AML-193 (cell line): Measurements from ENCODE around the gene ADRA2B.

Experiments
- DNase-seq, 2 experiments: peaks; one replicate each; lab custom pipeline; 2025; lab: John Stamatoyannopoulos, UW

ADRA2B gene

DNA sequence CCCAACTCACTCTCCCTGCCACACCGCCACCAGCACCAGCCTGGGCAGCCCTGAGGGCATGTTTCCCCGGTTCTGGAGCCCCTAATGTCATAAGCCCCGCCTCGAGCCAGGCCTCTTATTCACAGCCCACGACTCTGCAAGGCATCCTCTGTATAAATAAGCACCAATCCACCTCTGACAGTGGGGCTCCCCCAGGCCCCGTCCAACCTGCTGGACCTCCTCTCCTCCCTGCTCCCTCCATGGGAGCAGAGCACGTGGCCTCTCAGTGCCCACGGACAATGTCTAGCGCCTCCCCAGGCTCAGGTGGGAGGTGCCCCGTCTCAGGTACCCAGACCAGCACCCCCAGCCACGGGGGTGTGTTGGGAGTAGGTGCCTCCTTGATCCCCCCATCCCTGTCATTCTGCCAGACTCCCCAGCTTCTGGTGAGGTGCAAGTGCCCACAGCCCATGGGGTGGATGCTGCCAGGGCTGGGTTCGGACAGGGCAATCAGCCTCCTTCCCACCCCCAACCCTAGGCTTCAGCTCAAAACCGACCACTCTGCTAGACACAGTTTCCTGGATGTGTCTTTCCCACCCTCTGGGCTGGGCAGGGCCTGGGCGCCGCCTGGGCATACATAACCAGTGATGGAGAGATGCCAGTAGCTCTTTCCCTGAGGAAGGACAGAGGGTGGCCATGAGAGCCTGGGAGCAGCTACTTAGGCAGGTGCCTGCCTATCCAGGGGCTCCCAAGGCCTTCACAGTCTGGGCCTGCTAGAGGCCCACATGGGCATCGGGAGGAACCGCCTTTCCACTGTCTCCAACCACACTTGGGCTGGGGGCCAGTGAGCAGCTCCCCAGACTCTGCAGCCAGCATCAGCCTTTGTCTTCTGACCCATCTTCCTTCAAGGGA is 1.6 kb upstream of the ADRA2B start:
- no peak for DNase-seq

DNA sequence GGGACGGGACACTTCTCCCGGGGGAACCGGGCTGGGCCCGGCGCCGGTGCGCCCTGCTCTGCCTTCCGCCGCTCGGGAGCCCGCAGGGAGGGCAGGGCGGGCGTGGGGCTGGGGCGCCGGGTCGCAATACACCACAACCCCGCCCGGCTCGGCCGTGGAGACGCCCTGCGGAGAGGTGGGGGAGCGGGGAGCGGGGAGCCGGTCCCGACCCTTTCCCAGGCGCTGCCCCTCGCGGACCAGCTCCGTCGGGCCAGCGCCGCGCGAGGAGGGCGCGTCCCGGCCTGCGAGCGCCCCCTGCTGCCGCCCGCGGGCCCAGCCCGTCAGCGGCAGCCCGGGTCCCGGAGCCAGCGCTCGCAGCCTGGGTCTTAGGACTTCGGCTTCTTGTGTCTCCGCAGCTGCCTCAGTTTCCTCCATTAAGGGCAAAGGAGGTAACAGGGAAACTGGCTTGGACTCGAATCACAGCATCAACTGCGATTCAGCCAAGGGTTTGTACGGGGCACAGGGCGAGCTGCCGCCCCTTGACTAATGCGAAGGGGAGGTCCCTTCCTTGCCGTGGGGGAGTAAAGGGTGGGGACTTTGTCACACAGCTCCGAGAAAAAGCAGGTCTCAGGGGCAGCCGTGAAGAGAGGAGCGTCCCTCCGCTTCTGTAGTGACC is 635 bp upstream of the ADRA2B start:
- peak in 1 of 2 experiments; percentile 10 for DNase-seq

DNA sequence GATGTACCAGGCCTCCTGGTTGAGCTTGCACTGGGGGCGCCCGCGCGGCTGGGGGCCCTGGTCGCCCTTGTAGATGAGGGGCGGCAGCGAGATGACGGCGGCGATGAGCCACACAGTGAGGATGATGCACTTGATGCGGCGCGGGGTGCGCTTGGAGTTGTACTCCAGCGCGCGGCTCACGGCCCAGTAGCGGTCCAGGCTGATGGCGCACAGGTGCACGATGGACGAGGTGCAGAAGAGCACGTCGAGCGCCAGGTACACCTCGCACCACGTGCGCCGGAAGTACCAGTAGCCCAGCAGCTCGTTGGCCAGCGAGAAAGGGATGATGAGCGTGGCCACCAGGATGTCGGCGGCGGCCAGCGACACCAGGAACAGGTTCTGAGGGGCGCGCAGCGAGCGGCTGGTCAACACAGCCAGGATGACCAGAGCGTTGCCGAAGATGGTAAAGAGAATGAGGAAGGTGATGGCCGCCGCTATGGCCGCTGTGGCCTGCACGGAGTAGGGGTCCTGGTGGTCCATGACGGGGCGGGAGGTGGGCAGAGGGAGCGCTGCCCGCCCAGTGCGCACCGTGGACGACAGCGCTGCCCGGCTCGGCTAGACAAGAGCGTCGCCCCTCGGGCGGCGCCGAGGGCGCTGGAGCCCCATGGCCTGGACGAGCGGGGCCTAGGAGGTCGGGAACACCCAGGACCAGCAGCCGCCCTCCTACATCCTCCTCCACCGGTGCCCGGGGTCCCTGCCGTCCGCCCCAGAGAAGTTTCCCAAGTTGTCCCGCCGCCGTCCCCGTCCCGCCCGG is 544 bp downstream of the ADRA2B start:
- DNase-seq: no peak

DNA sequence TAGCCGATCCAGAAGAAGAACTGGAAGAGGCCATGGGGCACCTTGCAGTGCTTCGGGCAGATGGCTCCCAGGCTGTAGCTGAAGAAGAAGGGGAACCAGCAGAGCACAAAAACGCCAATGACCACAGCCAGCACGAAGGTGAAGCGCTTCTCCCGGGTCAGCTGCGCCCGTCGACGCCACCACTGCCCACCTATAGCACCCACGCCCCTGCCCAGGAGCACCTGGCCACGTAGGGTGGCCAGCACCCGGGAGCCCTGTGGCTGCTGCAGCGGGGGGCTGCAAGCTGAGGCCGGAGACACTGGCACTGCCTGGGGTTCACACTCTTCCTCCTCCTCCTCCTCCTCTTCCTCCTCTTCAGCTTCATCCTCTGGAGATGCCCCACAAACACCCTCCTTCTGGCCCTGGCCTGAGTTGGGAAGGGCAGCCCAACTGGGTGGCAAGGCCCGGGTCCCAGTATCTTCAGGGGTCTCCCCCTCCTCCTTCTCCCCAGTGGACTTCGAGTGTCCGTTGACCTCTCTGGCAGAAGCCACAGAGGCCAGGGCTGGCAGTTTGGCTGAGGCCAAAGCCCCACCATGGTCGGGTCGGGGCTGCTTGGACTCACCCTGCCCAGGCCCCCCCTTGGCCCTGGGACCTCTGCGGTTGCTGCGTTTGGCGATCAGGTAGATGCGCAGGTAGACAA is 1.3 kb downstream of the ADRA2B start:
- DNase-seq: no peak

DNA sequence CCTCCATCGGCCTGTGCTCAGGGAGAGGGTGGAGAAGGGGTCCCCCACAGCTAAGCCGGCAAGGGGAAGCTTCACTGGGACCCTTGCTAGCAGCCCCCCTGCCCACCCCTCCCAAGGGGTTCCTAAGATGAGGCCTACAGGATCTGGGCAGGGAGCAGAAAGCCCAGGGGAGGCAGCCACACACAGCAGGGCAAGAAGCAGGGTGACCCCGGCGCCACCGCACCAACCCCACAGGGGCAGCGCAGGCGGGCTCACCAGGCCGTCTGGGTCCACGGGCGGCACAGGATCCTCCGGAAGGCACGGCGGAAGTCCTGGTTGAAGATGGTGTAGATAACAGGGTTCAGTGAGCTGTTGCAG is 1.8 kb downstream of the ADRA2B start:
- DNase-seq: no peak

DNA sequence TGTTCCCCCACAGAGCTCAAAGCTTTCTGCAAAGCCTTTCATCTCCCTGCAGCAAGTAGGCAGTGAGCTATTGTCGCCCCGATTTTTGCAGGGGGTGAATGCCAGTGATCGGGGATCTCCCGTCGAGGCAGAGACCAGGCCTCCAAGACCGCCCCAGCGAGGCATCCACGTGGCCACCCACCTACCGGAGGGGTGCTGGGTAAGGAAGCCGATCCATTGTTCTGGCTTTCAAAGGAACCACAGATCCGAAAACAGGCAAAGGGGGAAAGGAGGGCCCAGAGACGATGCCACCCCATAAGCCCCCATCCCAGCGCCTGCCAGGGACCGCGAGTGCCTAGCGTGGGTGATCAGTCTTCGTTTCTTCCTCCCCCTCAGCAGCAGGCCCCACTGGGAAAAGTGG is 2.4 kb downstream of the ADRA2B start:
- no peak for DNase-seq

DNA sequence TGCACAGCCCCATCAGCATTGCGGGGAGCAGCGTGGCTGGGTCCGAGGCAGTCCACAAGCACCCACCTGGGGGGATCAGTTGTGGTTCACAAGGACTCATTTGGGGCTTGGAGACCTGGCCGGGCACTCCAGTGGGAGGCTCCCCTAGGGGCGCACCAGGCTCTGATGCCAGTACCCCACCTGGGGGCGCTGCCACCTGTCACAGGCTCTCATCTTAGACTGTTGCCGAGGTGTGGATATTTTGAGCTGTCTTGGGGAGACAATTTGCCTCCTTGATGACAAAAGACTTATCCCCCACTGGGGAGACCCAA is 3.0 kb downstream of the ADRA2B start:
- no peak for DNase-seq

DNA sequence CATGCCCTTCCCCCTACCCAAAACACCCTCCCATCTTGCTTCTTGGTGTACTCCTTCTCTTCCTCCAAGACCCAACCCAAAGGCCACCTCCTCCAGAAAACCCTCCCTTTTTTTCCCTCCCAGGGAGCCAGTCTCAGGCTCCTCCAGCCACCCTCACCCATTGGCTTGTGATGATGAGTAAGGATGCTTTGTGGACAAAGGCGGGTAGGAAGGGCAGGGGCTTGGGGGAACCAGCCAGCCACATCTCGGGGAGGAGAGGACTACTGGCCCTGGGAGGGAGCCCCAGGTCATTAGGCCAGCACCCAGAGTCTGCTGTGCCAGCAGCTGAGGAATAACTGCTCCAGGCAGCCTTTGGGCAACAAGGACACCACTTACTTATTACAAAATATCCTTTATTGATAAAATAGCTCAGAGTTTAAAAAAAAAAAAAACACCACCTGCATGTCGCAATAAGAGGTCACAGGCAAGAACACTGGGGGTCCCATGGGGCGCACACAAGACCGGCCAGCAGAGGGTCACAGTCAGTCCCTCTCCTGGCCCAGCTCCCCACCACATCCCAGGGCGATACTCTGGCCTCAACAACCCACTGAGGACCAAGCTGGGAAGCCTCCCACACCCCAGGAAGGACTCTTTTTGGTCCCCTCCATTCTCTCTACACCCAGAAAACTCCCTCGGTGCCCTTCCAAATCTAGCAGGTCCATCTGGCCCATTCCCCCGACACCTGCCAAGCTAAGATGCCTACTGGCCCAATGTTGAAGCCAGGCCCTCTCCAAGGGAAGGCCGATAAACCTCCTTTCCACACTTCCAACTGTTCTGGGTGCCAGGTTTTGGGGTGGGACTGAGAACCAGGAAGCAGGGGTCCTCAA is 3.6 kb downstream of the ADRA2B start:
- no peak for DNase-seq

DNA sequence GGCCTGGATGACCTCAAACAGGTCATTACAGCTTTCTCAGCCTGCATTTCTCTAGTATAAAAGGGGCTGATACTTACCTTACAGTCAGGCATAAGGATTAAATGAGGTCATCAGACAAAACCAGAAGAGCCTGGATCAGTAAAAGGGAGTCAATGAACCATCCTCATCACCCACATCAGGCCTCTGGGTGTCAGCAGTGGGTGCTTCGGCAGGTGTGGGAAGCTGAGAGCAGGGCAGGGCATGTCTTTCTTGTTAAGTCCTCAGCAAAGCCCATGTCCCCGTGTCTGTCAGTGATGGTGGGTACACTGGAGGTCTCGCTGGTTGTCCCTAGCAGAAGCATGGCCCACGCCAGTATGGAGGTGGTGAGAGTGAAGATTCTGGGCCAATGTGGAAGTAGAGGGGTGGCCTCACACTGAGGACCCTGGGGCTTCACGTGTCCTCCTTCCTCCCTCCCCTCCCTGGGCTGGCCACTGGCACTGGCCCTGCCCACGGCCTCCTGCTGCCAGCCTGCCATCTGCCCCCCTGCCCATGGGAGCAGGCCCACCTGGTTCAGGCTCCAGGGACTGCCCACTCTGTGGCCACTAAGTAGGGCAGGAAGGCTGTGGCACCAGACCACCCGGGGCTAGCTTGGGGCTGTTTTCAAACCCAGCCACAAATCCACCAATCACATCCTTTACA is 4.4 kb downstream of the ADRA2B start:
- no peak for DNase-seq

DNA sequence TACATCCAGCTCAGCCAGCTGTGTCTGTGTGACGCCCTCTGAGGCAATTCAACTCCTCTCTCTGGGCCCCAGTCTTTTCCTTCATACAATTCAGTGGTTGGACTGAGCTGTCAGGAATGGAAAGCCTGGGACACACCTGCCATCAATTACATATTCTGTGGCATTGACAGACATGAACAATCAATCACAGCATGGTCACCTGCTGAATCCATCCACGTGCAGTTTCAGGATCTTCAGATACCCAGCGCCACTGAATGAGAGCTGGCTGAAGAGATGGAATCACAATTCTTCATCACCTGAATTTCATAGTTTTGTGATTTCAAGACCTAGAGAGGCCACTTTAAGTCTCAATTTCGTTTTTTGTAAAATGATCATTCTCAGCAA is 5.1 kb downstream of the ADRA2B start:
- no peak for DNase-seq

DNA sequence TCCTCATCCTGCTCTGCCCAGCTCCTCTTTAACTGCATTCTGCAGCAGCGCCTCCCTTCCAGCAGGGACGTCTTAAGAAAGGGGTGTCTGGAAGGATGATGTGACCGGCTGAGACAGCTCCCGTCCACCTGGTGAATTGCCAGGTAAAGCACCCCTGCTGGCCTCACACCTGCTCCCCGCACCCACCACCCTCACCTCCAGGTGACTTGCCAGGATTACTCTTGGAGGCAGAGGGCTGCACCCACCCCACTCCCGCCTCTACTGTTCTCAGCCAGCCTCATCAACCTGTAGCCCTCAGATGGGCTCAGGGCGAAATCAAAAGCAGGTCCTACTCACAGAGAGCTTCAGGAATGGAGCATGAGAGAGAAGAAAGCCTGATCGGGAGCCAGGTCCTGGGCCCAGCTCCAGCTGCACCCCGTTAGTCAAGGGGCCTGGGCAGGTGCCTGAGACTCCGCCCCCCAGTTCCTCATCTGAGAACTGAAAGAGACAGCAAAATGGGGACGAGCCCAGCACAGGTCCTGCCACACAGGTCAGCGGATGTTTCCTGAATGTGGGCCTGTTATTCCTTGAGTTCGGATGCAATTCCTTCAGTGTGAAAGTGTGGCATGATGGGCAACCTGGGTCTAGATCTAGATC is 5.6 kb downstream of the ADRA2B start:
- no peak for DNase-seq

DNA sequence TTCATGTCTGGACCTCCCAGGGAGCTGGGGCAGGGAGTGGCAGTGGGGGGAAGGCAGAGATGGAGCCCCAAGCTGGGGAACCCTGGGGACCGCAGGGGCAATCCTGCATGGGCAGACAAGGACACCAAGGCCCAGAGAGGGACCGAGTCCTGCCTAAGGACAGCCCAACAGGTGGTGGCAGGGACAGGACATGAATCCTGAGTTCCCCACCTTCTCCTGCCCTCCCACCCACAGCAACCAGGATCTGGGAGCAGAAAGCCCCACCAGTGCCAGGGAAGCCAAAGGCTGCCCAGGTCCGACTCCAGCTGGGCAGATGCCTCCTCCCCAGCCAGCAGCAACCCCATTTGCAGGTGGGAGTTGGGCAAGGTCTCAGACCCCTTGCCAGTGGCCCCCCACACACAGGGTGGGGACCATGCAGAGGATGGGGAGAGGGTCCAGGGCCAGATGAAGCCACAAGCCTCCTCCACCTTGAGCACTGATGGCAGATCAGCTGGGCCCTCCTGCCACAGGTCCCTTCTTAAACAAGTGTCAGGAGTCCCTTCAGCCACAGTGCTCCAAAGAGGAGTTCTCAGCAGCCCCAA is 6.3 kb downstream of the ADRA2B start:
- no peak for DNase-seq

DNA sequence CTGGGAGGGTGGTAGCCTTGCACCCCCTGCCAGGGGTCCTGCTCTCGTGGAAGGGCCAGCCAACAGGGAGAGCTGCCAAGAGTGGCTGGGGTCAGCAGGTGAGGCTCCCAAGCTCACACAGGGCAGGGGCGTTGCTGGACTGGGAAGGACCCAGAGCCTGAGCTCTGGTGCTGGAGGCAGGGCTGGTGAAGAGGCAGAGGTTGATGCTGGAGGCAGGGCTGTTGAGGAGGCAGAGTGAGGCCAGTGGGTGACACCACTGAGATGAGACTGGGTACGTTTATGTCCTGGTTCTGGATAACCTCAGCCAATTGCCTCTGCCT is 7.0 kb downstream of the ADRA2B start:
- DNase-seq: no peak

DNA sequence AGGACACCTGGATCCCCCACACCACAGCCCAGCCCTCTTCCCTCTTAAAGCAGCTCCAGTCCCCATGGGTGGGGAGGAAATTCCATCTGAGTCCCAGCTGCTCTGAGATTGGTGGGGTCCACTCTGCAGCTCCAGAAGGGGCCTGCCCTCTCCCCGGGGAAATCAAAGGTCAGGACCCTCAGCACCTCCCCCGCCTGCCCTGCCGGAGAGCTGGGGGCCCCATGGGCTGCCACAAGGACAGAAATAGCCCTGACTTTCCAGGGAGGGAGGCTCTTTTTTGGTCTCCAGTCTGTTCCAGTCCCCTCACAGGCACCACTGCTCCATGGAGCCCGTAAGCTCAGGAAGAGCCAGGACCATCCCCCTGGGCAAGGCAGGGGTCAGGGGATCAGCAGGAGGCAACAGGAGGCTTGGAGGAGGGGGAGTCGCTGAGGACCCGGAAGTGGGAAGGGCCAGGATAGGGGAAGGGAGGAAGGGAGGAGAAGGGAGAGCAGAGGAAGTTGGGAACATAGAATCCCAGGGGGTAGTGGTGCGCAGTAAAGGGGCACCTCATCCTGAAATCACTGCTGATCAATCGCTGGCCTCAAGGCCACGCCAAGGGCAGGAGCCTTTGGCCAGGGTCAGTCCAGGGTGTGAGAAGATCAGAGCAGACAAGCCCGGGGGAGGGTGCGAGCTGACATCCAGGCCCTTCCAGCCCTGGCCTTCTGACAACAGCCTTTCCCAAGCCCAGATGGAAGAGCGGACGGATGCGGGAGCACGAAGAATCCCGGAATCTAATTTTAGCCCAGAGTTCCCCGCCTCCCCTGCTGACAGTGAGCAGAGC is 7.6 kb downstream of the ADRA2B start:
- no peak for DNase-seq

DNA sequence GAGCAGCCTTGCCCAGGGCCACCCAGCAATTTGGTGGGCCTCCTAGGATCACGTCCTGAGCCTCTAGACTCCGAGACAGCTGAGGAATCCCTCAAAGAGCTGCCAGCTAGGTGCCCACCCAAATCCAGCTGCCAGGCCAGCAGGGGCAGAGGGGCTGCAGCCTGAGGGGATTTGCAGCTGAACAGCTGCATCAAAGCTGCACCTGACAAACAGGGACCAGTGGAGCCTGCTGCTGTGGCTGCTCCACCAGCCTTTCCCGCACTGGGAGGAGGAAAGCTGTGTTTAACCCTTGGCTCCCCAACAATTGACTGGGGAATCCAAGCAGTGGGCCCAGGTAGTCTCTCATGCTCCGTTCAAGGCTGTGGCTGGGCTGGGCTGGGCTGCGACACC is 8.2 kb downstream of the ADRA2B start:
- no peak for DNase-seq

DNA sequence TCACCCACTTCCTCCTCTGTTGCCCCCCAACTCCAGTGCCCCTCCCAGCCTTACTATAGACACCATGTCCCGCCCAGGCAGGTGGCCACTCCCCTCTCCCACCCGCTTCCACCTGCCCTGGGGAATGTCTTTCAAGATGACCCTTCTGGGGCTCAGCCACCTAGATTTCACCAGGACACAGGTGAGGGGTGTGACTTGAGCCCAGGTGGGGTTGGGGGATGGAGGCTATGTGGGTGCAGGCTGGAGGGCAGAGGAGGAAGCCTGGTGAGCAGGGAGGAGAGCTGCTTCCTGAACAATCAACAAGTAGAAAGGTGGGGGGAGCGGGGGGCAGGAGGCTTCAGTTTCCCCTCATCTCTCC is 8.7 kb downstream of the ADRA2B start:
- no peak for DNase-seq

DNA sequence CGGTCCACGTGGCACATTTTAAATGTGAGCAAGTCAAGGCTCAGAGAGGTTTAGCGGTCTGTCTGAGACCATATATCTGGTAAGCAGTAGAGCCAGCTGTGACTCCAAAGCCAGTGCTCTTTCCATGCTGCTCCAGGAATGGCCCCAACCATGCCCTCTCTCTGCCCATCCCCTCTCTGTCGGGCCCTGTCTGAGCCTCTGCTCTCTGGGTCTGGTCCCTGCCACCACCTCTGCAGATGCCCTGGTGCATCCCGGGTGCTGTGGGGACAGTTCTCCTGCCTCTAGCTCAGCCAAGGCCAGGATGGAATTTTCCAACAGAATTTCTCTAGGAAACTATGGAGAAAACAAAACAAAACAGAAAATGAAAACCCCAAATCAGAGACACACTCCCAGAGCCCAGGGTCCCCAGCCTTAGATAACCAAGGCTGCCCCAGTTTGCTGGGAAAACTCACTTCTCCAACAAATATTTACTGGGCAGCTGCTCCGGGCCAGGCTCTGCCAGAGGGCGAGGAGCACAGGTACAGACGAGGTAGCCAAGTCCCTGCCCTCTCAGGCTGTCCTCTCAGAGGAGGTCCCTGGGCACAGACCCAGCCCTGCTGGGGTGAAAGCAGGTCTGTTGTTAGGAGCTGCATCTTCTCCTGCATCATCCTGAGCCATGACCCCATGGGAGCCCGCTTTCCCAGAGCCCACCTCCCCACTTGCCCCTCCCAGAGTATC is 9.2 kb downstream of the ADRA2B start:
- DNase-seq: no peak

DNA sequence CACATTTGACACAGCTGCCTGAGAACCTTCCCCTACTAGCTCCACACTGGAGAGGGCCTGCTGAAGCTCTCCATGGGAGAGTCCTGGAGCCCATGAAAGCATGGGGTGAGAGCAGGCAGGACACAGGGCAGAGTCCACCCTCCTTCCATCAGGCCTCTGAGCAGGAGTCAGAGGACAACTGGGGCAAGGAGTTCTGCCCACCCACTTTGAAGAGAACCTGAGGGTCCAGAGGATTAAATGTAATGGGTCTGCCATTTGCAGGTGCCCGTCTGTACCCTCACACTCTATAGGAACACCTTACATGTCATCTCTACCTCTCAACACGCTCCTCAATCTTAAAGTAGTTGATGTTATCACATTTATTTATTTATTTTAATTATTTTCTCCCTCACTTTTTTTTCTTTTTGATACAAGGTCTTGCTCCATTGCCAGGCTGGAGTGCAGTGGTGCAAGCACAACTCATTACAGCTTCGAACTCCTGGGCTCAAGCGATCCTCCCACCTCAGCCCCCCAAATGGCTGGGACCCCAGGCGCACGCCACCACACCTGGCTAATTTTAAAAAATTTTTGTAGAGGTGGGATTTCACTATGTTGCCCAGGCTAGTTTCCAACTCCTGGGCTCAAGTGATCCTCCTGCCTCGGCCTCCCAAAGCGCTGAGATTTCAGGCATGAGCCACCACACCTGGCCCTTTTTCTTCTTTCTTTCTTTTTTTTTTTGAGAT is 10.2 kb downstream of the ADRA2B start:
- DNase-seq: no peak
